H1 (cell line): ENCODE results near the gene CELA1.

Source experiments
- CTCF ChIP-seq, 3 experiments: IDR thresholded peaks; 1 replicate in 2 of 3; 2 replicates in 1 of 3; pipeline versions ENCODE4 v1.5.1 to v1.6.1; 2011; ENCODE audit warnings: low read length in 3 of 3, mild to moderate bottlenecking in 3 of 3, inconsistent platforms in 2 of 3, low read depth in 1 of 3, moderate library complexity in 1 of 3; ENCODE audit not compliant: insufficient read depth in 1 of 3; ENCODE audit errors: control extremely low read depth in 1 of 3
- RAD21 ChIP-seq, 2 experiments: IDR thresholded peaks in 1 of 2; conservative IDR thresholded peaks in 1 of 2; 2 replicates each; pipeline ENCODE4 v1.6.1; 2011; ENCODE audit warnings: low read depth in 2 of 2, low read length in 2 of 2, improper control_type of control experiment in 1 of 2, inconsistent platforms in 1 of 2, mild to moderate bottlenecking in 1 of 2, moderate library complexity in 1 of 2
- TCF12 ChIP-seq: IDR thresholded peaks from 2 replicates; pipeline ENCODE4 v1.6.1; 2011; ENCODE audit warnings: low read depth, mild to moderate bottlenecking, low read length

GRCh38 chr12:51293696-51294095, 52.8 kb downstream of the CELA1 start:
- TF ChIP-seq CTCF (IDR thresholded peaks at IDR 0.05; ENCODE audit: control extremely low read depth in 1 of 3, insufficient read depth in 1 of 3, low read depth in 1 of 3, low read length in 3 of 3) (no peak), RAD21 (IDR thresholded peaks at IDR 0.05 in 1 of 2, conservative IDR thresholded peaks at IDR 0.05 in 1 of 2; ENCODE audit: low read depth in 2 of 2, low read length in 2 of 2) (no peak), TCF12 (no peak)
